GM20431 (cell line): ENCODE data around the gene APCDD1L.
"Not testable (repeated sequence)": the region's sequence is repeated elsewhere in the genome, so short reads cannot be mapped to it uniquely, and the experiment has no call there.

Experiments
- in situ Hi-C: fragments of 300-500 bp; cut with MseI, MboI; formaldehyde crosslinking; loops from one replicate; pipeline ENCODE4 v1.15.0; 2020; ENCODE audit warnings: low sequenced_read_pairs; ENCODE audit not compliant: unreplicated experiment

The APCDD1L gene

DNA sequence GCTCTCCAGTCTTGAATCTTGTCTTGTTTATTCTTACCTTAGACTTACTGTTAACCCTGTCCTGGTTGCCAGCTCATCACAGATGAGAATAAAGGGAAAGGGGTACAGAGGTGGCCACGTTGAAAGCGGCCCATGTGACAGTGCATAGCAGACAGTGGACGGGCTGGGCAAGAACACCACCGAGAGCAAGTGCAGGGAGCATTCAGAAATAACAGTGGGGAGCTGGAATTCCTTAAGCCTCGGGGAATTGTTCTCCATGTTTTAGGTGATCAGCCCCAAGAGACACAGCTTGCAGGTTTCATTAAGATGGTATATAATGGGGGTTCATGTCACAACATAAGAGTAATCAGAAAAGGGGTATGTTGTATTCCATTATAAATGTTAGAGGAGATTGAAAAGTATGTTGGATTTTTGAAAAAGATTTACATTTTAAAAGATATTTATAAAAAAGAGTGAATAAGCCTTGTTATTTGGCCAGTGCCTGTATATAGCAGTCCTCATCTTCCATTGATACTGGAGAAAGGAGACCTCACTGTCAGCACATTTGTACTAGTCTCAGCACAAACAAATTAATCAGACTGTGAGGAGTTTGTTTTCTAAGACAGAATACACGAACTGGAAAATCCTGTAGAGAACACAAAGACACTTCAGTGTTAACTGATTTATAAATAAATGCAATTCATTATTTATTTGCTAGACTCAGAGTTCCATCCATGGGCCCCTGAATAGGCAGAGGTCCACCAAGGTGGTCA lies 90.8 kb downstream of the APCDD1L start:
- in situ Hi-C loops: no loop called here

DNA sequence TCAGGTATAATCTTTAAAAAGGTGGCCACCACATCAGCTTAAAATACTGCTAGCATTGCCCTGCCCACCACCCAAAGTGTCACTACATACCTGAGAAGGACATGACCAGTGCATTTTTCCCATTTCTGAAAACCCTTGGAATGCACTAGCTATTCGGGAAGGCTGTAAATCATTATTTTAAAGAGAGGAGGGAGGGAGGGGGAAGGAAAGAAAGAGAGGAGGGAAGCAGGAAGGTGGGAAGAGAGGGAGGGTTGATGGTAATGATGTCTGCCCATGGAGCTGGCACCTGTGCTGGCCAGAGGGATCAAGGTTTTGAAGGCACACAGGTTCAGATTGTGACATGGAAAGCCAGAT lies 93.7 kb downstream of the APCDD1L start:
- in situ Hi-C loops: no loop called here

DNA sequence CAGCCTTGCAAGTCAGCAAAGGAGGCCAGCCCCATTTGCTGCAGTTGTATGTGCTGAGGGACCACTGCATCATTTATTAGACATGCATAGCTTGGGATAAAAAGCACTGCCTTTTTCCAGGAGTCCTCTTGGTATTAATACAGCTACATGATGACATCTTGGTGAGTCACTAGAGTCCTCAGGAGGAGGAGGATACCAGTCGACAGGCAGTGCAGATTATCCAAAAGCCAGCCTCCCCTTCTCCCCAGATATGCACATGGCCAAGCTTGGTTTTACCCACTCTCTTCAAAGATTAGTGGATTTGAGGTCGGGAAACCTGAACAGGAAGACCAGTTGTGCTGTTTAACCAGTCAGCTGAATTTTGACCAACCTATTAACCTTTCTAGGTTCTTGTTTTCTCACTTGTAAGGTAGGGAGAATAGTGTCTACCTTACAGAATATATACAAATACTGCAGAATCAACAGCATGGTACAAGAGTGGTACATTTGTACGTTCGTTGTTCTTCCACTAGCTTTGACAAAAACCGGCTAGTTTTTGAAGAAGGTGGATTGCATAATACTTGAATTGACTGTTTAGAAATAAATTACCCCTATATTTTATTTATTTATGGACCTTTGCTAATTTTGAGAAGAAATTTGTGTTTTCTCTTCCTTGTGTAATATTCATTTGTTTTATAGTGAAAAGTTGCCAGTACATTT lies 94.3 kb downstream of the APCDD1L start:
- in situ Hi-C loops: no loop called here

DNA sequence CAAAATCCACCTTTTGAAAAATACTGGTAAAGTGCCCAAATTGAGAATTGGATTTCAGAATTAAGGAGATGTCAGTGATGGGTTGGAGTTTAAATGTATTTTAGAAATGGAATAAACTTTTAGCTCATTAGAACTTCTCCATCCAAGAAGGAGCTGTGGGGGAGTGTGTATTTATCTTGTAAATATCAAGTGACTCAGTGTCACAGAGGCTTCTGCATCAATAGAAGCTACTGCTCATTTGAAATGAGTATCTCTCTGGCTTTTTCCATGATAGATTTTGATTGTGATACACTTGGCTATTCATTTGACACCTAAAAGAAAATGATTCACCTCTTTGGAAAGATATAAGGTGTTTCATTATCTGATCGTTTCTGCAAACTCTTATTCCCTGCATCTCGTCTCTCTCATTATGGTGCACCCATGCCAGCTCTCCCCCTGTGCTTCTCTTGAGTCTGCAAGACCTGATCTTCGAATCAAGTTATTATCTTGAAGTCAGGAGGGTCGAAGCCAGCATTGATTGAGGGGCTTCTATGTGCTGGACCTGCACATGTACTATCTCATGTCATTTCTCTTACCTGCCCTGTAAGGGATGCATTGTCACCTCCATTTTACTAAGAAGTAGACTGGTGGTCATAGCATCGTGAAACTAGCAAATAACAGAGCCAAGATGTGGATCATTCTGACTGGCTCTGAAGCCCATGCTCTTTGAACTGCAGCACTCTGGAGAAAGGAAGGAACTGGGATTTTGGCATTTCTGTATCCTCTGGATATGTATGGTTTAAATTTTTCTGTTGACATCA lies 96.0 kb downstream of the APCDD1L start:
- in situ Hi-C loops: no loop called here

DNA sequence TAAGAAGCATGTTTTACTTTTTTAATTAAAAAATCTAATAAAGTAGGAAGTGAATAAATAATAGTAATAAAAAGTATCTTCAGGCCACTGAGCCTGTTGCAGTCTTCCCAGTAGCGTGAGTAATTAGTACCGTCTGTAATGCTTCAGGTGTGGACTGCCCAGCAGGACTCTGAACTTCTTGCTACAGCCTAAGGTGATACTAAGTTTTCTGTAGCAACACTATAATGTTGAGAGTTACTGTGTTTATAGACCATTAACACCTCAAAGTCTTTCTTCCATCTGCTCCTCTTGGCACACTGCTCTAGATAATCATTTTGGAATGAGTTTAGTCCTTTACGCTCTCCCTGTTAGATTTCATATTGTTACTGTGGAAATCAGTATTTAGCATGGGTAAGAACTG lies 97.8 kb downstream of the APCDD1L start:
- in situ Hi-C loops: no loop called here

DNA sequence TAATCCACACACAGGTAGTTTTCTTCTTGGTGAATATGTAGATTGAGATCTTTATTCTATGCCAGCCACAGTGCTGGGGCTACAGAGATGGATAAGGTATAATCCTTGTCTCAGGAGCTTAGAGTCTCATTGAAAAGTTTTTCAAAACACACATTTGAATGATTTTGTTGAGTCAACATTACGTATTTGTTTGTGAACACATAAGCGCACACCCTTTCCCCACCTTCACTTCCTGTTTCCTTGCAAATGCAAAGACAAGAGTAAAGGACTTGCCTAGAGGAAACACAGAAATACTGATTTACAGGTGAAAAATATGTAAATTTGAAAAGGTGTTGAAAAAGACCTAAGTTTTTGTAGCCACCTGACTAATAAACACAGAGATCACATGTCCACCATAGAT lies 98.4 kb downstream of the APCDD1L start:
- in situ Hi-C loops: no loop called here

DNA sequence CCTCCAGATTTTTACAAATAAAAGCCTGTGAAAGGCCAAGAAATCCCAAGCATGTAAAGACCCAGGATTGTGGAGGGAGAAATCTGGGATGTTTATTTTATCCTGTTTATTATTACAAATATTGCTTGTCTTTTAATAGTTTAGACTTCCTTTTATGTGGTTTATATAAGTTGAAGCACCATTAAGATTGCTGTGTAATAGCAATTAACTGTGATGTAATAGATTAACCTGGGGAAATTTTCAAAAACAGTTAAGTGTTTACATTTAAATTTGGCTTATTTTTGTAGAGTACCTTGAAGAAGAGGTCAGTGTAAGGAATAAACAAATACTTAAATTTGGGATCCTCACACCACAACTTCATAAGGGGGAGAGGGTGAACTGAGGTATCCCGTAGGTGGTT lies 99.1 kb downstream of the APCDD1L start:
- in situ Hi-C loops: no loop called here

DNA sequence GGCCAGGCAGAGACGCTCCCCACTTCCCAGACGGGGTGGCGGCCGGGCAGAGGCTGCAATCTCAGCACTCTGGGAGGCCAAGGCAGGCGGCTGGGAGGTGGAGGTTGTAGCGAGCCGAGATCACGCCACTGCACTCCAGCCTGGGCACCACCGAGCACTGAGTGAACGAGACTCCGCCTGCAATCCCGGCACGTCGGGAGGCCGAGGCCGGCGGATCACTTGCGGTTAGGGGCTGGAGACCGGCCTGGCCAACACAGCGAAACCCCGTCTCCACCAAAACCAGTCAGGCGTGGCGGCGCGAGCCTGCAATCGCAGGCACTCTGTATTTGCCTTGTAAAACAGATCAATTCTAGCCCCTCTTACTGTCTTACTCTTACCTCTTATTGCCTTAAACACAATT lies 100.4 kb downstream of the APCDD1L start:
- in situ Hi-C loops: not testable (repeated sequence)

DNA sequence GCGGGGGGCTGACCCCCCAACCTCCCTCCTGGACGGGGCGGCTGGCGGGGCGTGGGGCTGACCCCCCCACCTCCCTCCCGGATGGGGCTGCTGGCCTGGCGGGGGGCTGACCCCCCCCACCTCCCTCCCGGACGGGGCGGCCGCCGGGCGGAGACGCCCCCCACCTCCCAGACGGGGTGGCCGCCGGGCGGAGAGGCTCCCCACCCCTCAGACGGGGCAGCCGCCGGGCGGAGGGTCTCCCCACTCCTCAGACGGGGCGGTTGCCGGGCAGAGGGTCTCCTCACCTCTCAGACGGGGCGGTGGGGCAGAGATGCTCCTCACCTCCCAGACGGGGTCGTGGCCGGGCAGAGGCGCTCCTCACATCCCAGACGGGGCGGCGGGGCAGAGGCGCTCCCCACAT lies 101.0 kb downstream of the APCDD1L start:
- in situ Hi-C loops: not testable (repeated sequence)
